ENCODE results near the gene SNX7.

GRCh38 chr1:98705591-98705990 is 44.1 kb downstream of the SNX7 start:
- TF ChIP-seq CTCF (IDR thresholded peaks at IDR 0.05): no peak
- no peak for TF ChIP-seq ZFX (IDR thresholded peaks at IDR 0.05; ENCODE audit: borderline replicate concordance)
